Endothelial cell of umbilical vein (primary cell): Measurements from ENCODE around the gene LRRC8D. TPM values are rescaled to one million over a fixed set of nuclear protein-coding genes. Genes with fewer than 3 reads are reported as not detected.

Source experiments
- BruUV-seq: library from RNA; stranded (reverse); fragments of 400-500 nt; replicated peaks from 2 replicates; lab custom pipeline; 2021; lab: Mats Ljungman, UMichigan
- CTCF ChIA-PET: fragments of 300-600, 350-600 bp; sonication (Branson Sonifier 250); formaldehyde crosslinking; loops from one replicate; lab custom pipeline; 2021; ENCODE audit warnings: antibody characterized with exemption, inconsistent platforms; lab: Charles Lee
- POLR2A ChIA-PET: fragments of 300-600, 350-600 bp; sonication (Branson Sonifier 250); formaldehyde crosslinking; loops from one replicate; lab custom pipeline; 2021; ENCODE audit warnings: antibody characterized with exemption, inconsistent platforms; lab: Charles Lee
- DNase-seq: peaks from one replicate; pipeline ENCODE4 v3.0.0-alpha.2; 2011; ENCODE audit warnings: low read depth, low spot score
- FAIRE-seq: peaks from 2 replicates; lab custom pipeline; 2011; peaks lifted over from hg19 to GRCh38; lab: Jason Lieb, UNC
- H2AFZ ChIP-seq: 2 replicates; pipeline ENCODE4 v1.6.0; 2012; ENCODE audit warnings: low read depth, low read length, control low read depth, inconsistent platforms
- H3K27ac ChIP-seq: 2 replicates; pipeline ENCODE4 v1.5.1; 2011; ENCODE audit warnings: low read depth, mild to moderate bottlenecking, control low read depth, low read length, moderate library complexity; ENCODE audit not compliant: insufficient read depth
- H3K27me3 ChIP-seq, 2 experiments: 2 replicates each; pipeline versions ENCODE4 v1.6.0 to v1.6.1; 2011; ENCODE audit warnings: low read length in 2 of 2, mixed read lengths in 1 of 2; ENCODE audit not compliant: control insufficient read depth in 2 of 2, insufficient read depth in 2 of 2
- H3K36me3 ChIP-seq, 2 experiments: 2 replicates in 1 of 2; 3 replicates in 1 of 2; pipeline ENCODE4 v1.5.1; 2011; ENCODE audit warnings: low read length in 2 of 2, mild to moderate bottlenecking in 1 of 2, moderate library complexity in 1 of 2; ENCODE audit not compliant: control insufficient read depth in 2 of 2, insufficient read depth in 2 of 2; ENCODE audit errors: extremely low read depth in 1 of 2
- H3K4me1 ChIP-seq: 3 replicates; pipeline ENCODE4 v1.5.1; 2011; ENCODE audit warnings: mild to moderate bottlenecking, low read length; ENCODE audit not compliant: control insufficient read depth, insufficient read depth; ENCODE audit errors: extremely low read depth
- H3K4me2 ChIP-seq: 2 replicates; pipeline ENCODE4 v1.6.1; 2011; ENCODE audit warnings: low read length, control low read depth, mixed read lengths; ENCODE audit not compliant: insufficient read depth
- H3K4me3 ChIP-seq, 3 experiments: fragments of 200-600 bp in 1 of 3; sonication (generic), shearing (Covaris generic) in 1 of 3; replicated peaks in 1 of 3; 2 replicates each; pipeline ENCODE4 v1.5.1; 2011 to 2016; ENCODE audit warnings: control low read depth in 3 of 3, low read length in 3 of 3, mild to moderate bottlenecking in 2 of 3, inconsistent platforms in 1 of 3, low read depth in 1 of 3, moderate library complexity in 1 of 3; ENCODE audit not compliant: insufficient read depth in 1 of 3
- H3K79me2 ChIP-seq: 2 replicates; pipeline ENCODE4 v1.6.0; 2012; ENCODE audit warnings: low read length, inconsistent platforms; ENCODE audit not compliant: control insufficient read depth, insufficient read depth
- H3K9ac ChIP-seq: replicated peaks from 2 replicates; pipeline ENCODE3; 2011; ENCODE audit warnings: low read length, control low read depth; ENCODE audit not compliant: insufficient read depth; ENCODE audit errors: extremely low read depth
- H3K9me1 ChIP-seq: replicated peaks from 3 replicates; pipeline ENCODE4 v1.6.0; 2011; ENCODE audit warnings: mild to moderate bottlenecking, low read length; ENCODE audit not compliant: control insufficient read depth, insufficient read depth; ENCODE audit errors: extremely low read depth
- H3K9me3 ChIP-seq: replicated peaks from 2 replicates; pipeline ENCODE4 v1.5.1; 2012; ENCODE audit warnings: low read length, inconsistent platforms; ENCODE audit not compliant: control insufficient read depth, insufficient read depth
- H4K20me1 ChIP-seq: replicated peaks from 2 replicates; pipeline ENCODE3; 2011; ENCODE audit warnings: mild to moderate bottlenecking, low read length; ENCODE audit not compliant: control insufficient read depth, insufficient read depth; ENCODE audit errors: extremely low read depth
- EZH2 ChIP-seq: IDR thresholded peaks from 2 replicates; pipeline ENCODE4 v1.6.1; 2012; ENCODE audit warnings: borderline replicate concordance, low read depth, mild to moderate bottlenecking, moderate library complexity, low read length, inconsistent platforms; ENCODE audit not compliant: severe bottlenecking
- FOS ChIP-seq: IDR thresholded peaks from 2 replicates; pipeline ENCODE4 v1.6.1; 2011; ENCODE audit warnings: mild to moderate bottlenecking, low read length, moderate library complexity, borderline replicate concordance; ENCODE audit not compliant: insufficient read depth
- GATA2 ChIP-seq: IDR thresholded peaks from 2 replicates; pipeline ENCODE4 v1.7.0; 2011; ENCODE audit warnings: low read depth, mild to moderate bottlenecking, moderate library complexity, mixed read lengths, low read length; ENCODE audit not compliant: insufficient read length, insufficient read depth
- JUN ChIP-seq: IDR thresholded peaks from 2 replicates; pipeline ENCODE4 v1.6.1; 2011; ENCODE audit warnings: borderline replicate concordance, low read depth; ENCODE audit not compliant: insufficient read length, insufficient read depth
- MYC ChIP-seq: IDR thresholded peaks from one replicate; pipeline ENCODE4 v1.6.1; 2011; ENCODE audit warnings: mild to moderate bottlenecking, low read depth, low read length
- POLR2A ChIP-seq: IDR thresholded peaks from 2 replicates; pipeline ENCODE4 v1.6.1; 2012; ENCODE audit warnings: low read depth, mild to moderate bottlenecking, control low read depth, low read length
- POLR2AphosphoS5 ChIP-seq: IDR thresholded peaks from 2 replicates; pipeline ENCODE4 v1.6.1; 2012; ENCODE audit warnings: low read depth, mild to moderate bottlenecking, control low read depth, low read length, moderate library complexity; ENCODE audit not compliant: insufficient read depth
- dilution Hi-C: fragments of 300-500 bp; cut with MboI; formaldehyde crosslinking; loops from one replicate; pipeline ENCODE4 v1.15.0; 2019; ENCODE audit warnings: low sequenced_read_pairs; ENCODE audit not compliant: extremely low pct_ligation_motif_present
- intact Hi-C: fragments of 100-400 bp; cut with micrococcal nuclease; formaldehyde crosslinking; loops from one replicate; pipeline ENCODE4 v1.10.0; 2022
- polyA plus RNA-seq, 4 experiments: library from polyadenylated mRNA; depleted of rRNA in 3 of 4; stranded (reverse) in 3 of 4; unstranded in 1 of 4; fragments of >200 nt; gene quantifications; 2 replicates each; pipeline versions ENCODE4 v1.2.1 to v1.2.3, GENCODE V29; 2011 to 2012; ENCODE audit warnings: missing spikeins in 1 of 4
- total RNA-seq: library from RNA; stranded (reverse); gene quantifications from 2 replicates; pipeline ENCODE4 v1.2.3, GENCODE V29; 2021
- TF ChIP-seq, protein P1 (sequence below): IDR thresholded peaks from 2 replicates; pipeline ENCODE4 v1.6.1; 2011; ENCODE audit not compliant: insufficient read depth, insufficient read length
- TF ChIP-seq, protein P2 (sequence below), 2 donors: IDR thresholded peaks; 1 replicate in 1 of 2; 2 replicates in 1 of 2; pipeline ENCODE4 v1.5.1; 2011; ENCODE audit warnings: low read length in 2 of 2, mild to moderate bottlenecking in 2 of 2, moderate library complexity in 2 of 2, control low read depth in 1 of 2, inconsistent platforms in 1 of 2, low read depth in 1 of 2; ENCODE audit not compliant: insufficient read depth in 1 of 2; ENCODE audit errors: extremely low read depth in 1 of 2

The LRRC8D gene
- total and polyA plus RNA-seq, 2 donors (not counting 3 experiments of a cell fraction or from before 2014, with no cell fraction given): 31.9 to 37.7 TPM

- FAIRE-seq: no peak
- no peak for DNase-seq
- Histone ChIP-seq H3K4me3 (peak overlapping the region; percentile 68 to 97 (median 91)), H3K36me3 (peaks cover 0 to 2% of the 10 kb centered on the region in 2 experiments), H3K9ac (peak overlapping the region; percentile 91), H3K4me2 (peak overlapping the region; percentile 93), H2AFZ (peak overlapping the region; percentile 97), H3K79me2 (peaks cover 38% of the 10 kb centered on the region), H3K27me3 (no peaks in the 10 kb centered on the region), H4K20me1 (no peaks in the 10 kb centered on the region), H3K9me3 (no peaks in the 10 kb centered on the region), H3K4me1 (peaks cover 20% of the 10 kb centered on the region), H3K9me1 (no peaks in the 10 kb centered on the region), H3K27ac (peak overlapping the region; percentile 67)
- TF ChIP-seq EZH2 (no peak), MYC (no peak), FOS (no peak), JUN (no peak), POLR2A (no peak), POLR2AphosphoS5 (no peak), GATA2 (no peak)
- TF ChIP-seq, protein P1, sequence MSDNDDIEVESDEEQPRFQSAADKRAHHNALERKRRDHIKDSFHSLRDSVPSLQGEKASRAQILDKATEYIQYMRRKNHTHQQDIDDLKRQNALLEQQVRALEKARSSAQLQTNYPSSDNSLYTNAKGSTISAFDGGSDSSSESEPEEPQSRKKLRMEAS: no peak
- TF ChIP-seq, protein P2, sequence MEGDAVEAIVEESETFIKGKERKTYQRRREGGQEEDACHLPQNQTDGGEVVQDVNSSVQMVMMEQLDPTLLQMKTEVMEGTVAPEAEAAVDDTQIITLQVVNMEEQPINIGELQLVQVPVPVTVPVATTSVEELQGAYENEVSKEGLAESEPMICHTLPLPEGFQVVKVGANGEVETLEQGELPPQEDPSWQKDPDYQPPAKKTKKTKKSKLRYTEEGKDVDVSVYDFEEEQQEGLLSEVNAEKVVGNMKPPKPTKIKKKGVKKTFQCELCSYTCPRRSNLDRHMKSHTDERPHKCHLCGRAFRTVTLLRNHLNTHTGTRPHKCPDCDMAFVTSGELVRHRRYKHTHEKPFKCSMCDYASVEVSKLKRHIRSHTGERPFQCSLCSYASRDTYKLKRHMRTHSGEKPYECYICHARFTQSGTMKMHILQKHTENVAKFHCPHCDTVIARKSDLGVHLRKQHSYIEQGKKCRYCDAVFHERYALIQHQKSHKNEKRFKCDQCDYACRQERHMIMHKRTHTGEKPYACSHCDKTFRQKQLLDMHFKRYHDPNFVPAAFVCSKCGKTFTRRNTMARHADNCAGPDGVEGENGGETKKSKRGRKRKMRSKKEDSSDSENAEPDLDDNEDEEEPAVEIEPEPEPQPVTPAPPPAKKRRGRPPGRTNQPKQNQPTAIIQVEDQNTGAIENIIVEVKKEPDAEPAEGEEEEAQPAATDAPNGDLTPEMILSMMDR (IDR thresholded peaks at IDR 0.05; ENCODE audit: extremely low read depth in 1 of 2, insufficient read depth in 1 of 2, low read depth in 1 of 2, low read length in 2 of 2): no peak
- TSS peak; percentile 21 for BruUV-seq
- CTCF ChIA-PET: interaction anchor here (0.8 to 2.7 kb wide), 20 partner anchors 8 to 145 kb away, joined by 3 to 29 read pairs (median 8); no protein-coding TSS in a partner anchor
- intact Hi-C loops (no loop called here), dilution Hi-C loops (no loop called here)
- POLR2A ChIA-PET: no interaction called here
Measured at GRCh38 chr1:89844241-89844807, 23.5 kb downstream of the LRRC8D start.
